Epithelial cell of proximal tubule (primary cell): ENCODE results near the gene MSI1. TPM values are rescaled to one million over a fixed set of nuclear protein-coding genes. Genes with fewer than 3 reads are reported as not detected.

Source experiments
- DNase-seq: peaks from one replicate; pipeline ENCODE4 v3.0.0-alpha.2; 2011; ENCODE audit warnings: low read depth
- H3K4me3 ChIP-seq: 2 replicates; pipeline ENCODE4 v1.5.1; 2011; ENCODE audit warnings: low read depth, mild to moderate bottlenecking, low read length
- CTCF ChIP-seq: conservative IDR thresholded peaks from 2 replicates; pipeline ENCODE4 v1.5.1; 2012; ENCODE audit warnings: low read depth, mild to moderate bottlenecking, low read length
- total RNA-seq: library from RNA; depleted of rRNA; stranded (reverse); fragments of >200 nt; gene quantifications from 2 replicates; pipeline ENCODE4 v1.2.3, GENCODE V29; 2015

MSI1 gene
- total RNA-seq, 1 donor from 2014 or later = 25.8 TPM

- no peak for DNase-seq
- H3K4me3 ChIP-seq = no peak overlapping the region
- no peak for TF ChIP-seq CTCF
These were observed 37.6 kb upstream of the MSI1 start for GRCh38 chr12:120406553-120406952.

- no peak for TF ChIP-seq CTCF
- no peak for DNase-seq
- no peak overlapping the region for H3K4me3 ChIP-seq
These were observed 37.1 kb upstream of the MSI1 start for GRCh38 chr12:120406069-120406468.

- DNase-seq = no peak
- H3K4me3 ChIP-seq = no peak overlapping the region
- no peak for TF ChIP-seq CTCF
These were observed 35.3 kb upstream of the MSI1 start for GRCh38 chr12:120404271-120404670.

GRCh38 chr12:120403869-120404268 is 34.9 kb upstream of the MSI1 start:
- H3K4me3 ChIP-seq = no peak overlapping the region
- DNase-seq = no peak
- no peak for TF ChIP-seq CTCF

- TF ChIP-seq CTCF = no peak
- DNase-seq = no peak
- no peak overlapping the region for H3K4me3 ChIP-seq
These were observed 33.3 kb upstream of the MSI1 start for GRCh38 chr12:120402217-120402616.

- no peak overlapping the region for H3K4me3 ChIP-seq
- DNase-seq = no peak
- TF ChIP-seq CTCF = no peak
These were observed 30.6 kb upstream of the MSI1 start for GRCh38 chr12:120399531-120399930.

- H3K4me3 ChIP-seq = no peak overlapping the region
- no peak for TF ChIP-seq CTCF
- DNase-seq = no peak
These were observed 29.0 kb upstream of the MSI1 start for GRCh38 chr12:120397824-120398540.
